CD4-positive, CD25-positive, alpha-beta regulatory T cell (primary cell): ENCODE measurements around the gene SERPINB1. TPM values are rescaled to one million over a fixed set of nuclear protein-coding genes. Genes with fewer than 3 reads are reported as not detected.
"Not testable (repeated sequence)": the region's sequence is repeated elsewhere in the genome, so short reads cannot be mapped to it uniquely, and the experiment has no call there.

Experiments used
- ATAC-seq, 2 donors: fragments of 150-1000 bp; cut with Tn5 transposase; one replicate each; pipeline ENCODE4 v1.10.0; 2021; ENCODE audit warnings: low read depth in 2 of 2, moderate number of reproducible peaks in 2 of 2, moderate library complexity in 1 of 2
- DNase-seq, 3 donors: peaks; one replicate each; pipeline versions ENCODE4 v3.0.0 to v3.0.0-alpha.2; 2012 to 2022; ENCODE audit warnings: mixed read lengths in 1 of 3
- H3K27ac ChIP-seq: one replicate; pipeline ENCODE4 v1.7.0; 2013; ENCODE audit warnings: mild to moderate bottlenecking, low read length; ENCODE audit not compliant: insufficient read depth, poor library complexity, severe bottlenecking
- H3K27me3 ChIP-seq: one replicate; pipeline ENCODE4 v1.7.0; 2013; ENCODE audit warnings: low read length; ENCODE audit not compliant: control insufficient read depth, insufficient read depth
- H3K36me3 ChIP-seq: one replicate; pipeline ENCODE4 v1.7.0; 2013; ENCODE audit warnings: mild to moderate bottlenecking, low read length, moderate library complexity; ENCODE audit not compliant: control insufficient read depth, insufficient read depth
- H3K4me1 ChIP-seq: 2 replicates; pipeline ENCODE4 v1.7.0; 2013; ENCODE audit warnings: mild to moderate bottlenecking, low read length; ENCODE audit not compliant: insufficient read depth, control insufficient read depth, poor library complexity, severe bottlenecking
- H3K4me3 ChIP-seq: one replicate; pipeline ENCODE4 v1.7.0; 2013; ENCODE audit warnings: low read depth, mild to moderate bottlenecking, low read length, moderate library complexity
- H3K9me3 ChIP-seq, 2 experiments: 1 replicate in 1 of 2; 2 replicates in 1 of 2; pipeline ENCODE4 v1.7.0; 2013; ENCODE audit warnings: low read length in 2 of 2, mild to moderate bottlenecking in 1 of 2, moderate library complexity in 1 of 2; ENCODE audit not compliant: control insufficient read depth in 2 of 2
- H3K27ac Mint-ChIP-seq, 3 donors: one replicate each; pipeline ENCODE4 v1.8.0; 2020 to 2022; ENCODE audit warnings: mild to moderate bottlenecking in 3 of 3, mixed read lengths in 3 of 3, moderate library complexity in 2 of 3
- H3K27me3 Mint-ChIP-seq: one replicate; pipeline ENCODE4 v1.8.0; 2022; ENCODE audit warnings: mild to moderate bottlenecking, mixed read lengths
- H3K36me3 Mint-ChIP-seq: one replicate; pipeline ENCODE4 v1.8.0; 2020; ENCODE audit warnings: mixed read lengths
- H3K4me1 Mint-ChIP-seq, 4 donors: one replicate each; pipeline ENCODE4 v1.8.0; 2020 to 2022; ENCODE audit warnings: mixed read lengths in 4 of 4, mild to moderate bottlenecking in 1 of 4
- H3K4me3 Mint-ChIP-seq, 4 donors: one replicate each; pipeline ENCODE4 v1.8.0; 2020 to 2022; ENCODE audit warnings: mild to moderate bottlenecking in 4 of 4, mixed read lengths in 4 of 4, moderate library complexity in 3 of 4
- H3K9me3 Mint-ChIP-seq, 7 donors: one replicate each; pipeline ENCODE4 v1.8.0; 2020 to 2022; ENCODE audit warnings: mixed read lengths in 7 of 7, mild to moderate bottlenecking in 3 of 7, moderate library complexity in 2 of 7
- polyA plus RNA-seq, 4 donors: library from polyadenylated mRNA; unstranded; fragments of 300-500 nt; fragmentation: Illumina TruSeq; gene quantifications; one replicate each; pipeline ENCODE4 v1.2.3, GENCODE V29; 2021
- total RNA-seq: library from RNA; stranded (reverse); gene quantifications from one replicate; pipeline ENCODE4 v1.2.3, GENCODE V29; 2022

The SERPINB1 gene
- total and polyA plus RNA-seq, 5 donors from 2014 or later, result 38.1 to 116 (median 109) TPM

DNA sequence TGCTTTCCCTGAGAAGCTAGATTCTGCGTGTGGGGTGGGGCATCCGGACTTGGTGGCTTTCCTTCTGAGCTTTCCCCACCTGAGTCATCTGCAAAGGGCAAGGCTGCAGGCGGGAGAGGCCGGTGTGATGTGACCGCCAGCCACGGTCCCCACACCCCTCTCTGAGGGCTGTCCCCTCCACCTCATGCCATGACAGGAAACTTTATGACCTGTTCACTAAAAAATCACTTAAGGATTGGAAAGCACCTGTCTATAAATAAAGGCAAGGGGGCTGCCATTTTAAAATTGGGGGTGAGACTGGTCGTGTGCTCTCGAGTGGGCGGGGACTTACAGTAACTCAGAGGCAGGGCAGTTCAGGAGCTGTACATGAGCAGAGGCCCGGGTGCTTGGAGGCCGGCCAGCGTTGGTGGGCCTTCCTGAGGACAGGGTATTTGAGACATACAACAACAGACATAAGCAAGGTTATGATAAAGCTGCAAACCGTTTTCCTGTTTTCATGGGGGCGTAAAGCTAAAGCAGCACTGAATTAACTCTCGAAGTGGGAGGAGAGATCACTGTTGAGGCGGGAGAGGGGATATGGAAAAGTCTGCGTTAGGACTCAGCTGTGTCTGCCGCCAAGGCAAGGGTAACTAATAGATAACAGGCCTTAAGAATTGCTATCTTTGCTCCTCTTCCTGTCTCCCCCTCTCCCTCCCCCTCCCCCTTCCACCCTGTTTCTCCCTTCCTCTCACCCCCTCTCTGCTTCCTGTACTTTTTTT, 16.1 kb upstream of the SERPINB1 start:
- Mint-ChIP-seq H3K27me3 (peaks cover 4% of the 10 kb centered on the region), H3K36me3 (no peaks in the 10 kb centered on the region), H3K27ac (peak overlapping the region; percentile 93 to 100 (median 99)), H3K4me3 (peak overlapping the region; percentile 86 to 93 (median 89)), H3K9me3 (peaks cover 0 to 2% (median 0%) of the 10 kb centered on the region in 7 donors), H3K4me1 (peaks cover 45 to 96% (median 73%) of the 10 kb centered on the region in 4 donors)
- H3K4me3 ChIP-seq, result peak overlapping the region; percentile 67
- peak; percentile 37 to 81 (median 63) for DNase-seq
- no peaks in the 10 kb centered on the region for H3K27me3 ChIP-seq
- peaks cover 88% of the 10 kb centered on the region for H3K4me1 ChIP-seq
- peak; percentile 10 to 14 for ATAC-seq
- no peaks in the 10 kb centered on the region for H3K36me3 ChIP-seq
- H3K9me3 ChIP-seq, result no peaks in the 10 kb centered on the region
- peak overlapping the region; percentile 92 for H3K27ac ChIP-seq

DNA sequence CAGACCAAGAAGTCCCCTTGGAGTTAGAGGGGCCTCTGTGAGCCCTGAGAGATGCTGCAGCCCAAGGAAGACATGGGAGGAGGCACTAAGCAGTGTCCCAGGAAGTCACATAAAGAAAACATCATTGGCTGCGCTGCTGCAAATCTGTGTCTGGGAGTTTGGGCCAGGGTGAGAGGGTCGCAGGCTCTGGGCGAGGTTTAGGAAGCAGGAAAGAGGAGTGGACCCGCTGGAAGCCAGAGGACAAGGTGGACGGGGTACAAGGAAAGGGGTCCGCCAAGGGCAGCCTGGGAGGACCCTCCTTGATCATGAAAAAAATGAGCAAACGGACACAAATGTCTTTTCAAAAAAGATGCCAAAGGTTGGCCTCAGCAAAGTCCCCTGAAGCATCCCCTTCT, 15.5 kb upstream of the SERPINB1 start:
- Histone ChIP-seq H3K27me3 (no peaks in the 10 kb centered on the region), H3K27ac (peak overlapping the region; percentile 92), H3K4me1 (peaks cover 82% of the 10 kb centered on the region), H3K9me3 (no peaks in the 10 kb centered on the region), H3K4me3 (peak overlapping the region; percentile 67), H3K36me3 (no peaks in the 10 kb centered on the region)
- H3K4me1 Mint-ChIP-seq, result peaks cover 39 to 91% (median 72%) of the 10 kb centered on the region in 4 donors
- no peak for DNase-seq
- peaks cover 4% of the 10 kb centered on the region for H3K27me3 Mint-ChIP-seq
- peak overlapping the region; percentile 93 to 100 (median 99) for H3K27ac Mint-ChIP-seq
- H3K4me3 Mint-ChIP-seq, result peak overlapping the region; percentile 86 to 93 (median 89)
- no peaks in the 10 kb centered on the region for H3K36me3 Mint-ChIP-seq
- H3K9me3 Mint-ChIP-seq, result peaks cover 0 to under 1% (median 0%) of the 10 kb centered on the region in 7 donors
- ATAC-seq, result no peak

DNA sequence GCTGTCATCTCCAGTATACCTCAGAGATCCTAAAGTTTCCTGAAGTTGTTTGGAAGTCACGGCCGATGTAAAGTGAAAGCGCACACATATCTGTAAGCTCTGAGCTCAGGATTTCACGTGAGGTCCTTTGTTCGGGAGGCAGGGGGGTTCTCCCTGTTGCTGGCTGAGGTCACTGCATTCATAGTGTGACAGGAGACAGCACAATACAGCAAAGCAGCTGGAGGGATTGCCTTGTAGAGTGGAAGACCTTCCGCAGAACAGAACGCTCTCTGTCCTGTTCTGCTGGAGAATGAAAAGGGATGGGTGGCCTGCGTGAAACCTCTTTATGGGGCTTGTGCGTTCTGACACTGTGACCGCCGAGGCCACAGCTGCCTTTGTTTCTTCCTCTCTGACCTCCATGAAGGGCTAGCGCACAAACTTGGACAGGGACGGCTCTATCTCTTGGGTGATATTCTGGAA, 13.4 kb upstream of the SERPINB1 start:
- no peak for DNase-seq
- H3K4me1 Mint-ChIP-seq, result peaks cover 32 to 75% (median 60%) of the 10 kb centered on the region in 4 donors
- peak overlapping the region; percentile 66 to 87 (median 80) for H3K4me3 Mint-ChIP-seq
- H3K4me3 ChIP-seq, result peak overlapping the region; percentile 92
- peaks cover 4% of the 10 kb centered on the region for H3K27me3 Mint-ChIP-seq
- H3K27ac ChIP-seq, result peak overlapping the region; percentile 92
- H3K9me3 ChIP-seq, result no peaks in the 10 kb centered on the region
- peaks cover 70% of the 10 kb centered on the region for H3K4me1 ChIP-seq
- ATAC-seq, result no peak
- peak overlapping the region; percentile 93 to 100 (median 94) for H3K27ac Mint-ChIP-seq
- H3K36me3 ChIP-seq, result no peaks in the 10 kb centered on the region
- no peaks in the 10 kb centered on the region for H3K27me3 ChIP-seq
- H3K36me3 Mint-ChIP-seq, result no peaks in the 10 kb centered on the region
- no peaks in the 10 kb centered on the region for H3K9me3 Mint-ChIP-seq

DNA sequence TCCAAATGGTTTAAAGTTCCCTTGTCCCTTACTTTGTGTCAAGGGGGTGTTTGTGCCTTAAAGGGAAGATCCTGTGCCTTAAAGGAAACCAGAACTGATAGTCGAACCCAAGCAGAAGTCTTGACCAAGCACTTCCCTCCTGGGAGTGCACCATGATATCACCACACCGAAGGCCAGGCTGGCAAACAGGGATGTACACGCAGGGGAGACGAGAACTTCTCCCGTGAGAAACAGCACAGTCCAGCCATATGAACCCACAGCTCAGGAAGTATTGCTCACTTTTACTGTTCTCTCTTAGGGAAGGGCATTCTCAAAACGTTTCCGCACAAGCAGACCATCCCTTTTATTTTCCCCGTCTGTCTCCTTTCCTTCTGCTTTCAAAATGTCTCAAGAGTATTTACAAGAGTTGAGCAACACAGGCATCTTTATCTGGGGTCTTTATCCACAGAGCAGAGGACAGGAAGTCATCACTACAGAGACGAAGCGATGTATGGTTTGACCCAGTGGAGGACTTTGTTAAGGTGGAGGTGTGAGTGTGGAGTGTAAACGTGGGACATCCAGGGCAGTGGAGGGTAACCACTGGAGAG, 12.8 kb upstream of the SERPINB1 start:
- peak overlapping the region; percentile 92 for H3K27ac ChIP-seq
- H3K27ac Mint-ChIP-seq, result peak overlapping the region; percentile 93 to 100 (median 94)
- H3K9me3 Mint-ChIP-seq, result no peaks in the 10 kb centered on the region
- peak overlapping the region; percentile 79 to 88 (median 84) for H3K4me3 Mint-ChIP-seq
- ATAC-seq, result no peak
- peaks cover 32 to 70% (median 58%) of the 10 kb centered on the region in 4 donors for H3K4me1 Mint-ChIP-seq
- H3K36me3 ChIP-seq, result no peaks in the 10 kb centered on the region
- DNase-seq, result no peak
- peak overlapping the region; percentile 92 for H3K4me3 ChIP-seq
- H3K27me3 Mint-ChIP-seq, result peaks cover 4% of the 10 kb centered on the region
- H3K4me1 ChIP-seq, result peaks cover 68% of the 10 kb centered on the region
- H3K27me3 ChIP-seq, result no peaks in the 10 kb centered on the region
- H3K36me3 Mint-ChIP-seq, result no peaks in the 10 kb centered on the region
- H3K9me3 ChIP-seq, result no peaks in the 10 kb centered on the region

DNA sequence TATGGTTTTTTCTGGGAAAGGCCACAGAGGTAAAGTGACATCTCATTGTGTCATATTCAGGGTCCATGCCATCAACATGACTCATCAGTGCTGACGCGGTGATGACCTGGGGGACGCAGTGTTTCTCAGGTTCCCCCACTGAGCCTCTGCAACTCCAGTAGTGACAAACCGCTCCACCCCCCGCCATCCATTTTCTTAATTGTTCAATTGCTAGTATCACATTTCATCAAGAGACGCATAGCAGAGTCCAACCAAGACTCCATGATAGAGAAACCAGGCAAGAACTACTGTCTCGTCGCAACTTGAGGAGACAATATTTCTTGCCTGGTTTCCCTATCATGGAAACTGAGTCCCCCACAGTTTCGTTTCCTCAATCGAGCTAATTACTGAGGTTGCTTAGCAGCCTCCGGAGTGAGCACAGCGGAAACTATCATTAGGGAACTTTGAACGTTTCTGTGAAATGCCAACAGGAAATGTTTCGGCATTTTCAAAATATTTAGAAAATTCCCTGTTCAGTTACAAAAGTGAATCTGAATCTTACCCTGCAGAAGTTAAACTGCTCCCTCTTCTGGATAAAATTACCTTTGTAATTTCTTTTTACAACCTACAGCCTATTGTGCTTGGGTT, 12.2 kb upstream of the SERPINB1 start:
- peak overlapping the region; percentile 93 to 100 (median 94) for H3K27ac Mint-ChIP-seq
- peak overlapping the region; percentile 79 to 88 (median 84) for H3K4me3 Mint-ChIP-seq
- peaks cover 2% of the 10 kb centered on the region for H3K36me3 Mint-ChIP-seq
- Histone ChIP-seq H3K4me3 (peak overlapping the region; percentile 92), H3K4me1 (peaks cover 68% of the 10 kb centered on the region), H3K9me3 (no peaks in the 10 kb centered on the region), H3K27ac (peak overlapping the region; percentile 92), H3K27me3 (no peaks in the 10 kb centered on the region), H3K36me3 (no peaks in the 10 kb centered on the region)
- DNase-seq (peak; percentile 43 to 67 (median 66)), ATAC-seq (peak; percentile 47 to 60)
- peaks cover 31 to 69% (median 58%) of the 10 kb centered on the region in 4 donors for H3K4me1 Mint-ChIP-seq
- H3K9me3 Mint-ChIP-seq, result peaks cover 0 to 3% (median 2%) of the 10 kb centered on the region in 7 donors
- peaks cover 4% of the 10 kb centered on the region for H3K27me3 Mint-ChIP-seq

DNA sequence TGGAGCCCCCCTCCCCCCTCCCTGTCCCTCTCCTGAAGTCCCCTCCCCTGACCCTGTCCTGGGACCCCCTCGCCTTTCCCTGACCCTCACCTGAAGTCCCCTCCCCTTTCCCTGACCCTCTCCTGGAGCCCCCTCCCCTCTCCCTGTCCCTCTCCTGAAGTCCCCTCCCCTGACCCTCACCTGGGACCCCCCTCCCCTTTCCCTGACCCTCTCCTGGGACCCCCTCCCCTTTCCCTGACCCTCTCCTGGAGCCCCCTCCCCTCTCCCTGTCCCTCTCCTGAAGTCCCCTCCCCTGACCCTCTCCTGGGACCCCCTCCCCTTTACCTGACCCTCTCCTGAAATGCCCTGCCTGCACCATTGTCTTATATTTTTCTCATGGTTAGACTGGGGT, 11.7 kb upstream of the SERPINB1 start:
- Histone ChIP-seq H3K4me1 (peaks cover 68% of the 10 kb centered on the region), H3K27ac (peak overlapping the region; percentile 92), H3K4me3 (peak overlapping the region; percentile 92)
- Mint-ChIP-seq H3K4me1 (peaks cover 34 to 69% (median 58%) of the 10 kb centered on the region in 4 donors), H3K27ac (peak overlapping the region; percentile 93 to 100 (median 94)), H3K4me3 (peak overlapping the region; percentile 79 to 88 (median 84))
- not testable (repeated sequence) for DNase-seq, H3K27me3 Mint-ChIP-seq, H3K36me3 ChIP-seq, H3K9me3 ChIP-seq, H3K36me3 Mint-ChIP-seq, H3K27me3 ChIP-seq, H3K9me3 Mint-ChIP-seq, ATAC-seq

DNA sequence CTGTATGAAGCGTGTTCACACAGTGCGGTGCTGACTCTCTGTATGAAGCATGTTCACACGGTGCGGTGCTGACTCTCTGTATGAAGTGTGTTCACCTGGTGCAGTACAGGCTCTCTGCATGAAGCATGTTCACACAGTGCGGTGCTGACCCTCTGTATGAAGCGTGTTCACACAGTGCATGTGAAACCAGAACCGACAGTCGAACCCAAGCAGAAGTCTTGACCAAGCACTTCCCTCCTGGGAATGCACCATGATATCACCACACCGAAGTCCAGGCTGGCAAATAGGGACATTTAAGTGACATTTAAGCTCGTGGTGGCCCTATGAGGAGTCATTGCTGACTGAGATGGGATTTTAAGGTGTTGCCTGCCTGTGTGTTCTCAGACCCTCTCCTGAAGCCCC, 11.3 kb upstream of the SERPINB1 start:
- peaks cover 67% of the 10 kb centered on the region for H3K4me1 ChIP-seq
- ATAC-seq (no peak), DNase-seq (no peak)
- no peaks in the 10 kb centered on the region for H3K27me3 ChIP-seq
- no peak overlapping the region for H3K4me3 ChIP-seq
- H3K9me3 ChIP-seq, result no peaks in the 10 kb centered on the region
- peak overlapping the region; percentile 71 to 93 (median 76) for H3K27ac Mint-ChIP-seq
- peaks cover 3% of the 10 kb centered on the region for H3K27me3 Mint-ChIP-seq
- H3K36me3 ChIP-seq, result no peaks in the 10 kb centered on the region
- peak overlapping the region; percentile 92 for H3K27ac ChIP-seq
- peaks cover 0 to 6% (median 4%) of the 10 kb centered on the region in 7 donors for H3K9me3 Mint-ChIP-seq
- peaks cover 37 to 69% (median 58%) of the 10 kb centered on the region in 4 donors for H3K4me1 Mint-ChIP-seq
- peaks cover 3% of the 10 kb centered on the region for H3K36me3 Mint-ChIP-seq
- peak overlapping the region in 2 of 4 donors; percentile 65 to 74 for H3K4me3 Mint-ChIP-seq
